Keratinocyte (primary cell): ENCODE data around the gene IFI27.

Source experiments
- CTCF ChIP-seq, 3 experiments: IDR thresholded peaks in 1 of 3; conservative IDR thresholded peaks in 1 of 3; optimal IDR thresholded peaks in 1 of 3; 2 replicates in 2 of 3; 3 replicates in 1 of 3; pipeline versions ENCODE3 to v1.5.1; 2011; ENCODE audit warnings: low read length in 3 of 3, mild to moderate bottlenecking in 3 of 3, moderate library complexity in 2 of 3, control low read depth in 1 of 3, inconsistent platforms in 1 of 3; ENCODE audit not compliant: insufficient read depth in 2 of 3; ENCODE audit errors: extremely low read depth in 1 of 3
- EZH2 ChIP-seq: IDR thresholded peaks from one replicate; pipeline ENCODE4 v1.6.1; 2012; ENCODE audit warnings: inconsistent platforms, mild to moderate bottlenecking, low read length, moderate library complexity

- no peak for TF ChIP-seq EZH2
- no peak for TF ChIP-seq CTCF (optimal IDR thresholded peaks at IDR 0.05 in 1 of 3, IDR thresholded peaks at IDR 0.05 in 1 of 3, conservative IDR thresholded peaks at IDR 0.05 in 1 of 3; ENCODE audit: extremely low read depth in 1 of 3, insufficient read depth in 2 of 3, low read length in 3 of 3)
These were observed 22.0 kb upstream of the IFI27 start for GRCh38 chr14:94088516-94088915.
